ENCODE measurements around the gene CD72.
"Not testable (repeated sequence)": the region's sequence is repeated elsewhere in the genome, so short reads cannot be mapped to it uniquely, and the experiment has no call there.

The CD72 gene

GRCh38 chr9:35588506-35588905 is 29.7 kb downstream of the CD72 start:
- DNase-seq (ENCODE audit: low read depth): not testable (repeated sequence)

GRCh38 chr9:35584681-35585080 is 33.5 kb downstream of the CD72 start:
- DNase-seq (ENCODE audit: low read depth): not testable (repeated sequence)

- DNase-seq (ENCODE audit: low read depth): not testable (repeated sequence)
These were observed 34.7 kb downstream of the CD72 start for GRCh38 chr9:35583521-35583920.

DNA sequence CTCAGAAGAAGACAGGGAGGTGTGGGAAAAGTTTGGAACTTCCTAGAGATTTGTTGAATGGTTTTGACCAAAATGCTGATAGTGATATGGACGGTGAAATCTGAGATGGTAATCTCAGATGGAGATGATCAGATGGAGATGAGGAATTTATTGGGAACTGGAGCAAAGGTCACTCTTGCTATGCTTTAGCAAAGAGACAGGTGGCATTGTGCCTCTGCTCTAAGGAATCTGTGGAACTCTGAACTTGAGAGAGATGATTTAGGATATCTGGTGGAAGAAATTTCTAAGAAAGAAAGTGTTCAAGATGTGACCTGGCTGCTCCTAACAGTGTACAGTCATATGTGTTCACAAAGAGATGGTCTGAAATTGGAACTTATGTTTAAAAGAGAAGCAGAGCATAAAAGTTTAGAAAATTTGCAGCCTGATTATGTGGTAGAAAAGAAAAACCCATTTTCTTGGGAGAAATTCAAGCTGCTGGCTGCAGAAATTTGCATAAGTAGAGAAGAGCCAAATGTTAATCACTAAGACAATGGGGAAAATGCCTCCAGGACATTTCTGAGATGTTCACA is 38.5 kb downstream of the CD72 start:
- not testable (repeated sequence) for DNase-seq (ENCODE audit: low read depth)

- DNase-seq (ENCODE audit: low read depth): peak; percentile 21
These were observed 39.1 kb downstream of the CD72 start for GRCh38 chr9:35579130-35579529.

GRCh38 chr9:35577486-35577885 is 40.7 kb downstream of the CD72 start:
- no peak for DNase-seq (ENCODE audit: low read depth)

GRCh38 chr9:35575478-35575877 is 42.7 kb downstream of the CD72 start:
- no peak for DNase-seq (ENCODE audit: low read depth)

DNA sequence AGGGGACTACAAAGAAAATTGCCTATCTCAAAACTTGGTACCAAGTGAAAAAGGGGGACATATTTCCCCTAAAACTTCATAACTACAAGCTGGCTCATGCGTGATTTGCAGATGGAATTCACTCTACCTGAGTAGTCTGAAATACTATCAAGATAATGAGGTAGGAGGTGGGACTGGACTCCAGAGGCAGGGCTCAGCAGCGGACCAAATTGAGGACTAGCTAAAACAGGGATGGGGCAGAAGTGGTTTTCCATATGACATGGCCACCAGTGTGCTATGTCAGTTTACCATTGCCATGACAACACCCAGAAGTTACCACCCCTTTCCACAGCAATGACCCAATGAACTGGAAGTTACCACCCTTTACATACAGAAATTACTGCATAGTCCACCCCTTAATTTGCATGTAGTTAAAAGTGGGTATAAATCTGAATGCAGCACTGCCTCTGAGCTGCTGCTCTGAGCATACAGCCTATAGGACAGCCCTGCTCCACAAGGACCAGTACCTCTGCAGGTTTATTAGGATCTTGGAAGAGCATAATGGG is 43.6 kb downstream of the CD72 start:
- no peak for DNase-seq (ENCODE audit: low read depth)

GRCh38 chr9:35570709-35571504 is 47.3 kb downstream of the CD72 start:
- peak; percentile 39 for DNase-seq (ENCODE audit: low read depth)

DNA sequence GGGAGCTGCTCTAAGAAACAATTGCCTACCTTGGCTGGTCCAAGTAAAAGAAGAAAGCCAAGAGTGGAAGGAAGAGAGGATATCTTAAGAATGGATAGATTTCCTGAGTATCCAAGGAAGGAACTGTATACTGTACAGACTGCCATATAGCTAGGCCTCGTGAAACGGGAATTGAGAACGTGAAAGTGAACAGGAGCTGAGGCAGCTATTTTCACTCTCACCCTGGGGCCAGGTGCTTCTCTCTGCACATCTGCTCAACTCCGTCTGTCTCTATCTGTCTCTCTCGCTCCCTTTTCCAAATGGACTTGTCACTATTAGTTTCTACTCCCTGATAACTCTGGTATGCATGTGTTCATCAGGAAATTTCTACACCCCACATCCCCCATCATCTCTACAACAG is 49.0 kb downstream of the CD72 start:
- no peak for DNase-seq (ENCODE audit: low read depth)

- no peak for DNase-seq (ENCODE audit: low read depth)
These were observed 50.0 kb downstream of the CD72 start for GRCh38 chr9:35568196-35568595.

DNA sequence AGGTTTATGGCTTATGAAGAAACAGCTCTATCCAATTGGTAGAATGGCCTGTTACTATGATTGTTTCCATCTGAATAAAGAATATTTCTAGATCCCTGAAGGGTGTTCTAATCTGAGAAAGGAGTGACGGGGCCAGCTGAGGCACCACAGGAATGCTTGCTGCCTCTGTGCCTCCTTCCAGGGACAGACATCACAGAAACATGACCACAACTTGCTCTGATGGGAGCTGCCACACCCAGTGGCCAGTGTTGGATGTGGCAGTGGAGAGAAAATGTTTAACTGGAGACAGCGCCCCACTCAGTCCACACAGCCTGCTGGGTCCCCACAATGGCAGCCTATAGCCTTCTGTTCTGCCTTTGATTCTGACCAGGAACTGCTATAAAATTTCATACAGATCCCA is 51.8 kb downstream of the CD72 start:
- DNase-seq (ENCODE audit: low read depth): no peak

DNA sequence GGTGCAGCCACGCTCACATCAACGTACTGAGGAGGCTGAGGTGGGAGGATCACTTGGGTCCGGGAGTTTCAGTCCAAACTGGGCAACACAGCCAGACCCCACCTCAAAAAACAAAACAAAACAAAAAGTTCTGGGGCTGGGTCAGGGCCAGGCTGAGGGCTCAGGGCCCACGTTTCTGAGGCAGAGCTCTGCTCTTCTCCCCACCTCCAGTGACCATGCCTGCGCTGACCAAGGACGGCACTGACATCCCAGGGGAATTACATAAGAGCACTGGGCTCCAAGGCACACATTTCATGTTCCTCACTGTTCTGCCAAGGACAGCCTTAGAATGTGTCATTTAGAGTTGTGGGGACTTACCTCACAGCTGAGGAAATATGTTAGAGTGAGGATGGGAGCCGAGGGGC is 53.6 kb downstream of the CD72 start:
- DNase-seq (ENCODE audit: low read depth): no peak

- no peak for DNase-seq (ENCODE audit: low read depth)
These were observed 54.4 kb downstream of the CD72 start for GRCh38 chr9:35563791-35564197.

DNA sequence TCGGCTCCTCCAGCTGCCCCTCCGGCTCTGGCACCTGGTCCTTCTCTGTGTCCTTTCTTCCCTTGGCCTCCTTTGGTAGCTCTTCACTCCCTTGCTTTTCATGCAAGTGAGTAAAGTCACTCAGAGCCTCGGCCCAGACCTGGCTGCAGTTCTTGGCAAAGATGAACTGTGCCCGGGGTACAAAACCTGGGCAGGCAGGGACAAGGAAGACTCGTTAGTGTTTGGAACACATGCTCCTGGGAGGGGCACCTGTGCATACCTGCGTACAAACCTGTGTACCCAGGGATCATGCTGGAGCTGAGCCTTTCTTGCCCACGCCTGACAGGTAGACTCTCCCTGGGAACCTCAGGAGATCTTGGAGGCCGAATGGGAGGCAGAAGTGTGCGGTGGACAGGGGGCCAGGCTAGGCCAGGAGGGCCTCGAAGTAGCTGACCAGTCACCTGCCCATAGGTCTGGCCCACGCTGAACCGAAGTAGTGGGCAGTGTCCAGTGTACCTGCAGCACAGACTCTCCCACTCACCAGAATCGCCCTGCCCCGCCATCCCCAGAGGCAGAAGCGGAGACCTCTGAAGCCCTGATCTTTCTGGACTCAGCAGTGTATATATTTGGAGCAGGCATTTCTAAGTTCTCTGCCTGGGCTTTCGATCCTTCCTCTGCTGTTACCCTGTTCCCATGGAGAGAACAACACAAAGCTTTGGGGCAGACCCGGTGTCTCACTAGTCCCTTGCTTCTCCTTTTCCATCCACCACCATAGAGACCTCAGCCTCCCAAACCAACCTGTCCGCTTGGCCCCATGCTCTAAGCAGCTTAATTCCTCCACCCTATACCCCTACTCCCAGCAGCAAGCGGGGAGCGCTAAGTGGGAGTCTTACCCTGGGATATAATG is 55.1 kb downstream of the CD72 start:
- no peak for DNase-seq (ENCODE audit: low read depth)

GRCh38 chr9:35561468-35562261 is 56.5 kb downstream of the CD72 start:
- no peak for DNase-seq (ENCODE audit: low read depth)

DNA sequence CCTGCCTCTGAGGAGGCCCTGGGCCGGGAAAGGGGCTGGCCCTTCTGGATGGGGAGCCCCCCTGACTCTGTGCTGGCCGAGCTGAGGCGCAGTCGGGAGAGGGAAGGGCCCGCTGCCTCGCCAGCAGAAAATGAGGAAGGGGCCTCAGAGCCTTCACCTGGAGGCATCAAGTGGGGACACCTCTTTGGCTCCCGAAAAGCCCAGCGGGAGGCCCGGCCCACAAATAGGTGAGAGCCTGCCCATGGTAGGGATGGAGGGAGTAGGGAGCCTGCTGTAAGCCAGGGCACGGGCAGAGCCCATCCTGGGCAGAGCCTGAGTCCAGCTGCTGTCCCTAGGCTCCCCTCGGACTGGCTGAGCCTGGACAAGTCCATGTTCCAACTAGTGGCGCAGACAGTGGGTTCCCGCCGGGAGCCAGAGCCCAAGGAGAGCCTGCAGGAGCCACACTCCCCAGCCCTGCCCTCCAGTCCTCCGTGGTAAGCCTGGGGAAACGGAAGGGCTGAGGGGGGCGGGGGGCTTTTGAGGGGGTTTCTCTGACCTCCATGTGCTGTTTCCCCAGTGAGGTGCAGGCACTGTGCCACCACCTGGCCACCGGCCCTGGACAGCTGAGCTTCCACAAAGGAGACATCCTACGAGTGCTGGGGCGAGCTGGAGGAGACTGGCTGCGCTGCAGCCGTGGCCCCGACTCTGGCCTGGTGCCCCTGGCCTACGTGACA is 57.4 kb downstream of the CD72 start:
- no peak for DNase-seq (ENCODE audit: low read depth)
